Putamen (tissue), 1 donor: ENCODE data around the gene IFRD2.
"Not testable (repeated sequence)": the region's sequence is repeated elsewhere in the genome, so short reads cannot be mapped to it uniquely, and the experiment has no call there.

Experiments
- DNase-seq: peaks from one replicate; pipeline ENCODE4 v3.0.0-alpha.2; 2016; ENCODE audit warnings: low spot score

IFRD2 gene

DNA sequence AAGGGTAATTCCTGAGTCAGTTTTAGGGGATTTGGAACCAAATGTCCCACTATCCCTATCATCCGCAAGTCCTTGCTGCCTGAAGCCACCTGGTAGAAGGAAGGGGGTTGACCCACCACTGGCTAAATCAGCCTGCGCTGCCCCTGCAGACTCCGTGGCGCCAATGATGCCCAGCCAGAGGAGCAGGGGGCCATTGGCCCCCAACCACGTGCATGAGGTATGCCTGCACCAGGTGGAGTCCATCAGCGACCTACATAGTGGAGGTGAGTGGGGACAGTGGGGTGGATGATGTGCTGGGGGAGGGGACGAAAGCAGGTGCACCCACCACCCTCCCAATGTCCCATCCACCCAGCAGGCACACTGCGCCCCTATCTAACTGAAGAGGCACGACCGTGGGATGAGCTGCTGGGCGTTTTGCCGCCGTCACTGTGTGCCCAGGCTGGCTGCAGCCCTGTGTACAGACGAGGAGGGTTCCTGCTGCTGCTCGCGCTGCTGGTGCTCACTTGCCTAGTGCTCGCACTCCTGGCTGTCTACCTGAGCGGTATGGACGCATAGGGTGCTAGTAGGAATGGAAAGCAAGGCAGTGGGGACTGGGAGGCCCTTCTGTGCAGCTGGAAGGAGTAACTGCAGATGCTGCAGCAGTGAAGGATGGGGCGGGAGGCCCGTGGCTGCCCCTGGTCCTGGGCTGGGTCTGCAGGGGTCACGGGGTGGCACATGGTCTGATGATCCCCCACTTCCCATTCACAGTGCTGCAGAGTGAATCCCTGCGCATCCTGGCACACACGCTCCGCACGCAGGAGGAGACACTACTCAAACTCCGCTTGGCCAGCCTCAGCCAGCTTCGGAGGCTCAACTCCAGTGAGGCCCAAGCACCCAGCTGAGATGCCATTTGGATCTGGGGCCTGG, 5.7 kb downstream of the IFRD2 start:
- DNase-seq: no peak

DNA sequence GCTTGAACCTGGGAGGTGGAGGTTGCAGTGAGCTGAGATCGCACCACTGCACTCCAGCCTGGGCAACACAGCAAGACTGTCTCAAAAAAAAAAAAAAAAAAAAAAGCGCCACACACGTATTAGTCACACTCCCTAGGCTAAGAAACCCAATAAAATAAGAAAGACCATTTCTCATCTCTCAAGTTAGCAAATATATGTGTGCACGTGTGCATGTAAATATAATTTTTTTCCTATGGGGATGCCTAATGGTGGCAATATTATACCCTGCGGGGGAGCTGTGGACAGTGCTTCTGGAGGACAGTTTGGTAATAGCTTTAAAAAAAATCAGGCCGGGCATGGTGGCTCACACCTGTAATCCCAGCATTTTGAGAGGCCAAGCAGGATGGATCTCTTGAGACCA, 8.1 kb downstream of the IFRD2 start:
- DNase-seq: not testable (repeated sequence)

DNA sequence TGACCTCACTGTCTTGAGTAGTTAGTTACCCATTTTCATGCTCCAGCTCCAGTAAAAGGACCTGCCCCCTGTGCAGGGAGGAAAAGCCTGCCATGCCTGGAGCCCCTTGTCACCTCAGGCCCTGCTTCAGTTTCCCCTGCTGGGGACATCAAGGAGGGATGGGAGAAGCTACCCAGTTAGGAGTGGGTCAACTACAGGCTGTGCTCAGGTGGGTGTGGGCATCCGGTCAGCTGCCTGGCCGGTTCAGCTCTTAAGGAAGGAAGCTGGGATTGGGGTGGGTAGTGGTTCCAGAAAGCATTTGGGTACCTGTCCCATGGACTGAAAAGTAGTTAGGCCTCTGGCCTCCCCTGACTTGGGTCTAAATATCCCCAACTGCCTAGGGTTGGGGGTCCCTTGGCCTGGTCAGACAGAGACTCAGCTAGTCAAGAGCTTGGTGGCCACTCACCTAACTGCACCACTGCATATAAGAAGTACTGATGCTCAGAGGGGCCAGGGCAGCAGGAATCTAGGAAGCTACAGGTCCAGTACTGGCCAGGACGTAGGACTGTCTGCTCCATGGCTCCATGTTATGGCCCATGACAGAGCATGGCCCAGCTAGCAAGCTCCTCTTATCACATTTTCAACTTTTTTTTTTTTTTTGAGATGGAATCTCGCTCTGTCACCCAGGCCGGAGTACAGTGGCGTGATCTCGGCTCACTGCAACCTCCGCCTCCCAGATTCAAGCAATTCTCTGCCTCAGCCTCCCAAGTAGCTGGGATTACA, 12.8 kb downstream of the IFRD2 start:
- DNase-seq: no peak

DNA sequence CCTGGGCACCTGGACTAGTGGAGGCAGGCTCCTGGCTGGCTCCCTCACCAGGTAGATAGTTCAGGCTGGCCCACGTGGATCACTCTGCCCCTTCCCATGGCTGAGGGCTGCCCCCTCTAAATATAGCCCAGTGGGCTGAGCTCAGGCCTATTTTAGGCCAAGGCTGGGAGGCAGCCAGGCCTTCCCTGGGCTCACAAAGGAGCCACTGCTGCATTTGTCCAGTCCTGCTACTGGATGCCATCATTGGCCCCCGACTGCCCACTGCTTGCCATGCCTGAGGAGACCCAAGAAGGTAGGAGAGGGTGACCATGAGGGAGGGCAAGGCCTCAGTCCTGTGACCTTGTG, 13.4 kb downstream of the IFRD2 start, which contains the start of gene LSMEM2:
TSS of gene LSMEM2 (plus strand) at position 208 of the 345 bp plus-strand sequence. CDS start at position 235, 27 bp downstream.
- DNase-seq: no peak

DNA sequence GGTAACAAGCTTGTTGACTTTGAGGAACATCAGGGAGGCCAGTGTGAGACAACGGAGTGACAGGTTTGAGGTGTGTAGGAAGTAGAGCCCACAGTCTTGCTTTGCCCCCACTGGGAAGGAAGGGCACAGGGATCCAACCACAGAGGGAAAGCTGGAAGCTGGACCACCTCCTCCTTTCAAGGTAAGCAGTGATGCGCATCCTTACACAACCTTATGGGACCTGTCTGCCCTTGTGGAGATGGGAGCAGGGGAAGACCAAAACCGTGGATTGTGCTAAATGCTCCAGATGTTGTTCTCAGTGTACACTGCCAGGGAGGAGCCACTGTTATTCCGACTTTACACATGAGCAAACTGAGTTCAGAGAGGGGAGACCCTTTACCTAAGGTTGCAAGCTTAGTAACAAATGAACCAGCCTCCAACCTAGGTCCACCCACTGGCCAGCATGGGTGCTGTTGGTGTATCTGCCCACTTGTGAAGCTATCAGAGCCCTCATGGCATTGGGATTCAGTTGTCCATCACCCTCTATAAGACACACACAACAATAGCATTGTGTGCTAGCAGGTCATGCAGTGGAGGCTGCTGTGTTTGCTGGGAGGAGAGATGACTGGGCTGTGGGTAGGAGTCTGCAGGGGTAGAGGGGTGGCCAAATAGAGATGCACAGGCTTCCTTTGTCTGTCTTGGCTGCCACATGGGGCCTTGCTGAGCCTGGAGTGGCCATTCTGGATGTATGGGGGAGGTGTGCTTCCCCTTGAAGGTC, 13.9 kb downstream of the IFRD2 start:
- peak; percentile 74 for DNase-seq

DNA sequence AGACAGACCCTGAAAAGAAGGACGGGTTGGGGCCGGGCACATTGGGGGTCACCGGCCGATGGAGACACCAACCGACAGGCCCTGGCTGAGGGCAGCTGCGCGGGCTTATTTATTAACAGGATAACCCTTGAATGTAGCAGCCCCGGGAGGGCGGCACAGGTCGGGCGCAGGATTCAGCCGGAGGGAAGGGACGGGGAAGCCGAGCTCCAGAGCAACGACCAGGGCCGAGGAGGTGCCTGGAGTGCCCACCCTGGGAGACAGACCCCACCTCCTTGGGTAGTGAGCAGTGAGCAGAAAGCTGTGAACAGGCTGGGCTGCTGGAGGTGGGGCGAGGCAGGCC, 15.5 kb downstream of the IFRD2 start:
- DNase-seq: no peak

DNA sequence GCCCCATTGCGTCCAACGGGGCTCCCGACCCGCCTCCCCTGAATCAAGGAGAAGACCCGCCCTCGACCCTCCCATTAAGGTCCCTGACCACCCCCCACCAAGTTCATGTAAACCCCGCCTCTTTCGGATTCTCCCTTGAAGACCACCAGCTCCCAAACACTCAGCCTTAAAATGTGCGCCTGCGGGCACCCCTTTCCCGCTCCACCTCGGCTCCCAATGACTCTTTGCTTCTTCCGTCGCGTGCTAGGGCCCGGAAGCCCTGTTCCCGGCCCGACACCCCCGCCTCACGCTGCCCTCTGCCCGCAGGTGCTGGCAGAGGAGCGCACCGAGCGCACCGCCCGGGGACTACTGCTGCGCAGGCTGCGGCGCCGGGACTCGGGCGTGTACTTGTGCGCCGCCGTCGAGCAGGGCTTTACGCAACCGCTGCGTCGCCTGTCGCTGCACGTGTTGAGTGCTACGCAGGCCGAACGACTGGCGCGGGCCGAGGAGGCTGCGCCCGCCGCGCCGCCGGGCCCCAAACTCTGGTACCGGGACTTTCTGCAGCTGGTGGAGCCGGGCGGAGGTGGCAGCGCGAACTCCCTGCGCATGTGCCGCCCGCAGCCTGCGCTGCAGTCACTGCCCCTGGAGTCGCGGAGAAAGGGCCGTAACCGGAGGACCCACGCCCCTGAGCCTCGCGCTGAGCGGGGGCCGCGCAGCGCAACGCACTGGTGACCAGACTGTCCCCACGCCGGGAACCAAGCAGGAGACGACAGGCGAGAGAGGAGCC, 16.1 kb downstream of the IFRD2 start:
- no peak for DNase-seq

DNA sequence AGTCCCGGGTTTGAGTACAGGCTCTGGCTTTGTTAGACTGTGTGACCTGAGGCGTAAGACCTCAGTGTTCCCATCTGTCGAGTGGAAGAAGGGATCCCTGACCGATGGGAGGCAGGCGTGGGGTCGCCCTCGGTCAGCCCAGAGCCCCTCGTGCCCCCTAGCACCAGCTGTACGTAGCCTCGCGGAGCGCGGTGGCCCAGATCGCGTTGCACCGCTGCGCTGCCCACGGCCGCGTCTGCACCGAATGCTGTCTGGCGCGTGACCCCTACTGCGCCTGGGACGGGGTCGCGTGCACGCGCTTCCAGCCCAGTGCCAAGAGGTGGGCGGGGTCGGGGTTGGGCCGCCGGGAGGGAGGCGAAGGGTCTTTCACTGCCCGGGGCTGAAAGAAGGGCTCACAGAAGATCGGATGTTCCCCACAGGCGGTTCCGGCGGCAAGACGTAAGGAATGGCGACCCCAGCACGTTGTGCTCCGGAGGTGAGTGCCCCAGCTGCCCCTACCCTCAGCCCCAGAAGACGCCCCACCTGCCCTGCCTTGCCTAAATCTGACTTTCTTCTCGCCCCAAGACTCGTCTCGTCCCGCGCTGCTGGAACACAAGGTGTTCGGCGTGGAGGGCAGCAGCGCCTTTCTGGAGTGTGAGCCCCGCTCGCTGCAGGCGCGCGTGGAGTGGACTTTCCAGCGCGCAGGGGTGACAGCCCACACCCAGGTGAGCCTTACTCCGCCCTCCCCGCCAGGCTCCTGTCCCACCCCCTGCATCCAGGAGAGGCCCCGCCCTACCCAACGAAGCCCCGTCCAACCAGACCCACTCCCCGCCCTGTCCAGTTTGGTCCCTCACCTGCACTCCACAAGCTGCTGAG, 16.9 kb downstream of the IFRD2 start:
- no peak for DNase-seq

DNA sequence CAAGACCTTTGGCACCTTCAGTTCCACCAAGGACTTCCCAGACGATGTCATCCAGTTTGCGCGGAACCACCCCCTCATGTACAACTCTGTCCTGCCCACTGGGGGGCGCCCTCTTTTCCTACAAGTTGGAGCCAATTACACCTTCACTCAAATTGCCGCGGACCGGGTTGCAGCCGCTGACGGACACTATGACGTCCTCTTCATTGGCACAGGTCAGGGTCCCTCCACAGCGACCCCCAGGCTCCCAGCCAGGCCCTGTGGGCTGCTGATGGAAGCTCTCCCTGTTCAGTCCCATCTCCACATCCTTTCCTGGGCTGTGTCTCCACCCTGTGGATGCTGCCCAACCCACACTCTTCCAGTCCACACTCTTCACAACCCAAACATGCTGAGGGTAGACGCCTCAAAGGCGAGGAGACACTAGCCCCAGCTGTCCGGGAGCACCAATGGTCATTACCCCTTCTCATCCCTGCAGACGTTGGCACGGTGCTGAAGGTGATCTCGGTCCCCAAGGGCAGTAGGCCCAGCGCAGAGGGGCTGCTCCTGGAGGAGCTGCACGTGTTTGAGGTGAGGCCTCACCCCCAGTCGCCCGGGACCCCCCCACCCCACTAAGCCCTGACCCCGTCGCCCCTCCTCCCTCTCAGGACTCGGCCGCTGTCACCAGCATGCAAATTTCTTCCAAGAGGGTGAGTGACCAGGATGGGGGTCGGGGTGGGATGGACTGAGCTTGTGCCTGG, 17.7 kb downstream of the IFRD2 start:
- no peak for DNase-seq

DNA sequence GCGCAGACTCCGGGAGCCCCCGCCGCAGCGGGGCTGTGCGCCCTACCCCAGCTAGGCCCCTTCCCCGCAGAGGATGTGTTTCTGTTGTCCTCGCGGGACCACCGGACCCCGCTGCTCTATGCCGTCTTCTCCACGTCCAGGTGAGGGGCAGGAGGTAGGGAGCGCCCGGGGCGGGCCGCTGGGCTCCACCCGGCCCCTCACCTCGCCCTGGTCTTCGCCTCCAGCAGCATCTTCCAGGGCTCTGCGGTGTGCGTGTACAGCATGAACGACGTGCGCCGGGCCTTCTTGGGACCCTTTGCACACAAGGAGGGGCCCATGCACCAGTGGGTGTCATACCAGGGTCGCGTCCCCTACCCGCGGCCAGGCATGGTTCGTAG, 18.6 kb downstream of the IFRD2 start:
- no peak for DNase-seq

DNA sequence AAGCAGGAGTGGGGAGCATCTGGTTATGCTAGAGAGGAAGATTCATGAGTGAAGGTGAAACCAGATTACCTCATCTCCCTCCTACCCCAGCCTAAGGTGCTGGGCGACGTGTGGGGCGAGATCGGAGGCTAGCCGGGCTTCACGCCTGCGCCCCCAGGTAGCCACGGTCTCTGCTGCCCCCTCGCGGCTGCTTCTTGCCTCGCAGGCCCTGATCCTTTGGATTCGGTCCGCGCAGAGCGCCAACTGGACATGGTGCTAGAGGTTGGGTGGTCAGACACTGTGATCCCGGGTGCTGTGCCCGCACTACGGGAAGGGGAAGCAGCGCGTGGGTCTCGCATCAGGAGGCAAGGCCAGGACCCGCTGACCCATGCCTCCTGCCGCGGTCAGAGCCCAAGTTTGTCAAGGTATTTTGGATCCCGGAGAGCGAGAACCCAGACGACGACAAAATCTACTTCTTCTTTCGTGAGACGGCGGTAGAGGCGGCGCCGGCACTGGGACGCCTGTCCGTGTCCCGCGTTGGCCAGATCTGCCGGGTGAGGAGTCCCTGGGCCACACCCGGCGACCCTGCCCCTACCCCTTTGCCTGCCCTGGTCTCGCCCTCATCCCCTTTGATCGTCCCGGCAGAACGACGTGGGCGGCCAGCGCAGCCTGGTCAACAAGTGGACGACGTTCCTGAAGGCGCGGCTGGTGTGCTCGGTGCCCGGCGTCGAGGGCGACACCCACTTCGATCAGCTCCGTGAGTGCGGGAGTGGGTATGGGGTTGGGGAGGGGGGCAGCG, 19.1 kb downstream of the IFRD2 start:
- peak; percentile 84 for DNase-seq

DNA sequence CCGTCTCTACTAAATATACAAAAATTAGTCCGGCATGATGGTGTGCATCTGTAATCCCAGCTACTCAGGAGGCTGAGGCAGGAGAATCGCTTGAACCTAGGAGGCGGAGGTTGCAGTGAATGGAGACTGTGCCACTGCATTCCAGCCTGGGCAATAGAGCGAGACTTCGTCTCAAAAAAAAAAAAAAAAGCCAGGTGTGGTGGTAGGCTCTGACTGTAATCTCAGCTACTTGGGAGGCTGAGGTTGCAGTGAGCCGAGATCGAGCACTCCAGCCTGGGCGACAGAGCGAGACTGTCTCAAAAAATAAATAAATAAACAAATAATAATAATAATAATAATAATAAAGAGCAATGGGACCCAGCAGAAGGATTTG, 19.7 kb downstream of the IFRD2 start:
- DNase-seq: not testable (repeated sequence)

DNA sequence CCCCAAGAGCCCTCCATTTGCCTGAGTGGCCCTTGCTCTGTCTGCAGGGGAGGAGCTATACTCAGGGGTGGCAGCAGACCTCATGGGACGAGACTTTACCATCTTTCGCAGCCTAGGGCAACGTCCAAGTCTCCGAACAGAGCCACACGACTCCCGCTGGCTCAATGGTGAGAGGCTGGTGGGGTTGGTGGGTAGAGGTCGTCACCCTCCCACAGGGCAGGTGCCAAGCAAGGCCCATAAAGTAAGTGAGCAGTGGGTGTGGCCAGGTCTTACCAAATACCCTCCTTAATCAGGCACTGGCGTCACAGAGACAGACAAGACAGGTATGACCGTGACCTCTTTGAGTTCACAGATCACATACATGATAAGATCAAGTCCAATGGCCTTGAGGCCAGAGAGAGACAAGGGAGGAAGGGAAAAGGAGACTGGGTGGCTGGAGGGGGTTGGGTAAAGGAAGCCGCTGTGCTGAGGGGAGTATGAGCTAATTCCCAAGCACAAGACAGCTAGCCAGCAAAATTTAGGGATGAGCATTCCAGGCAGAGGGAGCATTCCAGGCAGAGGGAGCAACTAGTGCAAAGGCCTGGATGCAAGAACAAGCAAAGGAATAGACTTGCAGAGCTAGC, 20.8 kb downstream of the IFRD2 start:
- DNase-seq: no peak

DNA sequence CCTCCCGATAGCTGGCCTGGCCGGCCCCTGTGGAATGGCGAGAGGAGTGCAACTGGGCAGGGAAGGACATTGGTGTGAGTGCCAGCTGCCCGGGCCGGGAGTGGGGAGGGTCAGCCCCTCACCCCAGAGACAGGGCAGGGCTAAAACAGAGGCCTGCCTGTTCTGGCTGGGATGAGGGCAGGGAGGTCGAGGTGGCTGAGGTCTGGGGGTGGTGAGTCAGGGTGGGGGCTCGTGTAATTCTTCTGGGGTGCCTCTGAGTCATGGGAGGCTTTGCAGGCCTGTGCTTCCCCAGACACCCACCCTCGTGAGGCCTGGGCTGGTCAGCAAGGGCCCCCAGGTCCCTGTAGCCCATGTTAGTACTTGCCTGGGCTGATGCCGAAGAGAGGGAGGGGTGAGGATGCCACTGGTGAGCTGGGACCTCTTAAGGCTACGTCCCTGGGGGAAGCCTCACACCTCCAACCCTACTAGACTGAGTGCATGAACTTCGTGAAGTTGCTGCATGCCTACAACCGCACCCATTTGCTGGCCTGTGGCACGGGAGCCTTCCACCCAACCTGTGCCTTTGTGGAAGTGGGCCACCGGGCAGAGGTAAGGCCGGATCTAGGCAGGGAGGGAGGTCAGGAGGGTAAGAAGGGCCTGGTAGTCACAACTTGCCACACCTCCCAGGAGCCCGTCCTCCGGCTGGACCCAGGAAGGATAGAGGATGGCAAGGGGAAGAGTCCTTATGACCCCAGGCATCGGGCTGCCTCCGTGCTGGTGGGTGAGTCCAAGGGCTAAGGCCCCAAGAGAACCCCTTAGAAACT, 21.6 kb downstream of the IFRD2 start:
- no peak for DNase-seq

DNA sequence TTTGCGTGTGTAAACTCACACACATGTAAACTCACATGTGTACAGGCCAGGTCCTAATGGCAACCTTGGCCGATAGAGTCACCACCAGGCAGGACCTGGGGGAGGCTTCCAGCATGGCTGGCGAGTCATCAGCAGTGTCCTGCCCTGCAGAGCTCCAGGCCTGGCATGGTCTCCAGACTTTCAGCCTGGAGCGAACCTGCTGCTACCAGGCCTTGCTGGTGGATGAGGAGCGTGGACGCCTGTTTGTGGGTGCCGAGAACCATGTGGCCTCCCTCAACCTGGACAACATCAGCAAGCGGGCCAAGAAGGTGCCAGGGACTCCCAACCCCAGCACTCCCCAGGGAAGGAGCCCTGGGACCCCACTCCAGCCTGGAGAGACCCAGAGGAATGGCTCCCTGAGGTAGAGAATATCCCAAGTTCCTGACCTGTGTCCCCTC, 22.2 kb downstream of the IFRD2 start:
- no peak for DNase-seq

DNA sequence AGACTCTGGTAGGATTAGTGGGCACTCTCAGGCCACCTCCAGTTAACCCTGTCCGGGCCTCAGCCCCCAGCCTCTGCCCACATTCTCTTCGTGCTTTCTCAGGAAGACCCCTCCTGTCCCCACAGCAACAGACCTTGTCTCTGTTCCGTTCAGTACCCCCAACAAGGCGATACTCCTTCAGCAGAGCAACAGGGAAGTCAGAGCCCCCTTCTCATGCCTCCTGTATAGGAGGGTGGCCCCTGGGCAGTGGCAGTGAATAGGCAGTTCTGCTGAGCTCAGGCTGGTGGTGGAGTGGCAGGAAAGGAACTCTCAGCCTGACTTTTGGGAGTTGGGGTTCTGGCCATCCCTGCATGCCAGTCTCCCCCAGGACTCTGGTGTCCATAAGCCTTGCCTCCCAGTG, 22.8 kb downstream of the IFRD2 start:
- no peak for DNase-seq

DNA sequence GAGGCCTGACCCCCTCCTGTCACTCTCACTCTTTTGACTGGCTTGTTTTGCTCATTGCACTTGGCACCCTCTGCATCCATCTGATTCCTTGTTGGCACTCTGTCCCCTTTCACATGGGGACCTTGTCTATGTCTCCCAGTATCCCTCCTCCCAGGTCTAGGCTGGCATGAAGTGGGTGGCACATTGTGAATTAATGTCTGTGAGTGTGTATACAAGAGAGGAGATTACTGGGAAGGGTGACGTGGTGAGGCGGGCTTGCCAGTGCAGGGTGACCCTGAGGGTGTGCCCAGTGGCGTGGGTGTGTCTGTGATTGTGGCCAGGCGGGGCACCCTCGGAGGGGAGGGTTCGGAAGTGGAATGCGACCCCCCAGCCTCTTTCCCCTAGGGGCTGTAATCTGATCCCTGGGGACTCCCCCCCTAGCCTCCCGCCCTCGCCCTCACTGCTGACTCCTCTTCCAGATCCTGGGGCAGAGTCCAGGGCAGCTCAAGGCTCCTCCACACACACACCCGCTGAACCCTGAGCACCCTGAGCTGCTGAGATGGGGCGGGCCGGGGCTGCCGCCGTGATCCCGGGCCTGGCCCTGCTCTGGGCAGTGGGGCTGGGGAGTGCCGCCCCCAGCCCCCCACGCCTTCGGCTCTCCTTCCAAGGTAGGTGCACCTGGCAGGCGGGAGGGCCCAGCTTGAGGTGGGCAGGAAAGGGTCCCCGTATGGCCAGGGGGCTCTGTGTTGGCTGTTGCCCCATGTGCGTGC, 23.4 kb downstream of the IFRD2 start, which contains the start of gene SEMA3B:
TSS of gene SEMA3B (plus strand) at position 445 of the 749 bp plus-strand sequence. CDS start at position 539, 94 bp downstream.
- DNase-seq: peak; percentile 66
